Tibial artery (tissue), 4 donors: ENCODE data around the gene GCC2.
"Not testable (repeated sequence)": the region's sequence is repeated elsewhere in the genome, so short reads cannot be mapped to it uniquely, and the experiment has no call there.

Source experiments
- DNase-seq, 2 donors: peaks; one replicate each; pipeline ENCODE4 v3.0.0-alpha.2; 2019
- H3K27ac ChIP-seq, 2 donors: fragments of 200-600 bp; sonication (generic) in 1 of 2; 1 replicate in 1 of 2; 2 replicates in 1 of 2; pipeline ENCODE4 v1.5.1; 2018 to 2019; ENCODE audit warnings: mild to moderate bottlenecking in 1 of 2
- H3K27me3 ChIP-seq, 2 donors: fragments of 200-600 bp; sonication (generic) in 1 of 2; one replicate each; pipeline versions ENCODE4 v1.5.1 to v1.6.0; 2016 to 2019
- H3K36me3 ChIP-seq, 3 donors: fragments of 200-600 bp; sonication (generic) in 2 of 3; one replicate each; pipeline ENCODE4 v1.5.1; 2016 to 2019; ENCODE audit warnings: mild to moderate bottlenecking in 2 of 3
- H3K4me1 ChIP-seq, 4 donors: fragments of 200-600 bp; sonication (generic) in 2 of 4; 1 replicate in 3 of 4; 2 replicates in 1 of 4; pipeline ENCODE4 v1.5.1; 2016 to 2019
- H3K4me3 ChIP-seq, 2 donors: fragments of 200-600 bp; sonication (generic) in 1 of 2; 1 replicate in 1 of 2; 2 replicates in 1 of 2; pipeline ENCODE4 v1.5.1; 2018 to 2019; ENCODE audit warnings: mild to moderate bottlenecking in 2 of 2
- H3K9me3 ChIP-seq, 3 donors: fragments of 200-600 bp; sonication (generic) in 1 of 3; one replicate each; pipeline ENCODE4 v1.5.1; 2016 to 2019
- CTCF ChIP-seq, 2 experiments: fragments of 200-600 bp in 1 of 2; fragments of 450-650 bp in 1 of 2; IDR thresholded peaks; one replicate each; pipeline ENCODE4 v1.5.1; 2017 to 2019; ENCODE audit warnings: antibody characterized with exemption in 2 of 2, mild to moderate bottlenecking in 1 of 2, moderate library complexity in 1 of 2
- intact Hi-C: fragments of 100-400 bp; cut with DNase I; formaldehyde crosslinking; loops from one replicate; pipeline ENCODE4 v1.15.0; 2023; ENCODE audit warnings: low total_unique reads

Gene GCC2

GRCh38 chr2:108428286-108429009 lies 20.6 kb upstream of the GCC2 start:
- no peak overlapping the region for H3K27ac ChIP-seq
- intact Hi-C loops = no loop called here
- H3K9me3 ChIP-seq = no peaks in the 10 kb centered on the region
- H3K4me1 ChIP-seq = no peaks in the 10 kb centered on the region
- TF ChIP-seq CTCF (IDR thresholded peaks at IDR 0.05) = no peak
- H3K27me3 ChIP-seq = no peaks in the 10 kb centered on the region
- DNase-seq = no peak
- H3K36me3 ChIP-seq = no peaks in the 10 kb centered on the region
- no peak overlapping the region for H3K4me3 ChIP-seq

DNA sequence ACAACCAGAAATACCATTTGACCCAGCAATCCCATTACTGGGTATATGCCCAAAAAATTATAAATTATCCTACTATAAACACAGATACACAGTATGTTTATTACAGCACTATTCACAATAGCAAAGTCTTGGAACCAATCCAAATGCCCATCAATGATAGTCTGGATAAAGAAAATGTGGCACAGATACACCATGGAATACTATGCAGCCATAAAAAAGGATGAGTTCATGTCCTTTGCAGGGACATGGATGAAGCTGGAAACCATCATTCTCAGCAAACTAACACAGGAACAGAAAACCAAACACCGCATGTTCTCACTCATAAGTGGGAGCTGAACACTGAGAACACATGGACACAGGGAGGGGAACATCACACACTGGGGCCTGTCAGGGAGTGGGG lies 13.4 kb upstream of the GCC2 start:
- not testable (repeated sequence) for H3K4me1 ChIP-seq

GRCh38 chr2:108436976-108437375 lies 12.0 kb upstream of the GCC2 start:
- TF ChIP-seq CTCF (IDR thresholded peaks at IDR 0.05) = no peak

More for the DNA sequence above, 13.4 kb upstream of the GCC2 start:
- H3K9me3 ChIP-seq, intact Hi-C loops, H3K27ac ChIP-seq, DNase-seq, H3K4me3 ChIP-seq, H3K36me3 ChIP-seq, H3K27me3 ChIP-seq: not testable (repeated sequence)

GRCh38 chr2:108441712-108442111 lies 7.3 kb upstream of the GCC2 start:
- H3K9me3 ChIP-seq = no peaks in the 10 kb centered on the region
- H3K4me1 ChIP-seq = no peaks in the 10 kb centered on the region
- no peak for DNase-seq
- intact Hi-C loops = no loop called here
- no peaks in the 10 kb centered on the region for H3K36me3 ChIP-seq
- H3K27me3 ChIP-seq = no peaks in the 10 kb centered on the region
- no peak overlapping the region for H3K4me3 ChIP-seq
- TF ChIP-seq CTCF (IDR thresholded peaks at IDR 0.05) = no peak
- H3K27ac ChIP-seq = no peak overlapping the region

More at GRCh38 chr2:108436976-108437375, 12.0 kb upstream of the GCC2 start:
- no peak for DNase-seq
- H3K4me3 ChIP-seq = no peak overlapping the region
- H3K27ac ChIP-seq = no peak overlapping the region
- no peaks in the 10 kb centered on the region for H3K4me1 ChIP-seq
- no peaks in the 10 kb centered on the region for H3K9me3 ChIP-seq
- no peaks in the 10 kb centered on the region for H3K27me3 ChIP-seq
- H3K36me3 ChIP-seq = no peaks in the 10 kb centered on the region
- intact Hi-C loops = no loop called here

DNA sequence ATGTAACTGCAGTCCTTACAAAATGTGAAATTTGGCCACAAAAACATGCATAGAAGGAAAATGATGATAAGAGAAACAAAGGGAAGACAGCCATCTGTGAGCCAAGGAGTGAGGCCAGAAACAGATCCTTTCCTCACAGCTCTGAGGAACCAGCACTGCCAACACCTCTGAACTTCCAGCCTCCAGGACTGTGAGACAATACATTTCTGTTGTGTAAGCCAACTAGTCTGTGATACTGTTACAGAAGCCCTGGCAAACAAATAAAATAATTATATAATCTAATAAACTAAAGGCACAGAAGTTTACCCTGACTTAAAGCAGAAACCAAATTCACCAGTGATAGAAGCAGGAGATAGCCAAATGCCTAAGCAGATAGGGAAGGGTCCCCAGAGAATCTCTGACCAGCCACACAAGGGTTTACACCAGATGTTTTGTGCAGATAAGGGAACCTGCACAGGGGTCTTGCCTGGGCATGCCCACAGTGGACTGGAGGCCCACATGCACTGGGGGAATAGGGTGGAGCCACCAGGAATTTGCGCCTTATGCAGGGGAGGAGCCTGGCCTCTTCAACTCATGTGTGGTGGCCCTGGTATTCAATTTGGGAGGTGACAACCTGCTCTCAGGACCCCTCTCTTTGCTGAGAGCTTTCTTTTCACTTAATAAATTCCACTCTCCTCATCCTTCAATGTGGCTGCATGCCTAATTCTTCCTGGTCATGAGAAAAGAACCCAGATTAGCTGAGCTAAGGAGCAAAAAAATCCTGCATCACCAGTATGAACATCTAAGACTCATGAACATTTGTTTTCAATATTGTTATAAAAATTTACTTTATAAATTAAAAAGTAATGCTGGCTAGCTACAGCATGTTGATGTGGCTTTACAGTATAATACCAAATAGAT lies 3.8 kb upstream of the GCC2 start:
- DNase-seq = no peak
- H3K36me3 ChIP-seq = no peaks in the 10 kb centered on the region
- TF ChIP-seq CTCF (IDR thresholded peaks at IDR 0.05) = no peak
- intact Hi-C loops = no loop called here
- no peak overlapping the region for H3K4me3 ChIP-seq
- no peaks in the 10 kb centered on the region for H3K9me3 ChIP-seq
- H3K4me1 ChIP-seq = peaks cover 0 to 13% (median 8%) of the 10 kb centered on the region in 4 donors
- no peaks in the 10 kb centered on the region for H3K27me3 ChIP-seq
- H3K27ac ChIP-seq = no peak overlapping the region

- Histone ChIP-seq H3K36me3 (peaks cover 0 to under 1% (median 0%) of the 10 kb centered on the region in 3 donors), H3K9me3 (no peaks in the 10 kb centered on the region), H3K4me1 (peaks cover 0 to 15% (median 9%) of the 10 kb centered on the region in 4 donors), H3K27ac (no peak overlapping the region), H3K4me3 (no peak overlapping the region), H3K27me3 (no peaks in the 10 kb centered on the region)
- TF ChIP-seq CTCF (IDR thresholded peaks at IDR 0.05) = no peak
- no peak for DNase-seq
- intact Hi-C loops = no loop called here
These were observed 2.3 kb upstream of the GCC2 start for GRCh38 chr2:108446703-108447102.
